Measurements from ENCODE around the gene CCDC196. TPM values are rescaled to one million over a fixed set of nuclear protein-coding genes. Genes with fewer than 3 reads are reported as not detected.

The CCDC196 gene
- total RNA-seq, 1 experiment from 2014 or later = not detected

GRCh38 chr14:66490143-66491111 lies 4.3 kb downstream of the CCDC196 start:
- Histone ChIP-seq H2BK5ac (ENCODE audit: insufficient read length, low read length) (no peak overlapping the region), H2BK120ac (ENCODE audit: low read depth, low read length, poor library complexity, severe bottlenecking) (no peak overlapping the region), H4K5ac (ENCODE audit: insufficient read length, low read depth, low read length) (no peak overlapping the region), H3K18ac (ENCODE audit: insufficient read length, low read depth, low read length) (no peak overlapping the region), H3K56ac (ENCODE audit: insufficient read length, low read depth, low read length) (no peak overlapping the region), H3K23ac (ENCODE audit: insufficient read length, low read depth, low read length) (no peak overlapping the region), H3K14ac (ENCODE audit: insufficient read depth, low read length) (no peak overlapping the region), H3K4me2 (ENCODE audit: insufficient read depth, insufficient read length, low read length) (no peak overlapping the region), H3K9me3 (ENCODE audit: control insufficient read depth, low read depth, low read length) (no peaks in the 10 kb centered on the region), H3K27me3 (ENCODE audit: insufficient read depth, low read length) (no peaks in the 10 kb centered on the region), H3K4me1 (ENCODE audit: insufficient read depth, low read length) (no peaks in the 10 kb centered on the region), H3K79me2 (ENCODE audit: insufficient read depth, low read length) (no peaks in the 10 kb centered on the region), H3K4ac (ENCODE audit: low read depth, low read length) (no peak overlapping the region), H3K27ac (ENCODE audit: insufficient read length, low read depth, low read length) (no peak overlapping the region), H3K79me1 (ENCODE audit: insufficient read depth, low read depth, low read length, poor library complexity, severe bottlenecking) (no peaks in the 10 kb centered on the region), H3T11ph (ENCODE audit: low read length) (no peak overlapping the region), H2BK12ac (ENCODE audit: insufficient read length, low read depth, low read length) (no peak overlapping the region), H2AFZ (ENCODE audit: low read length) (no peak overlapping the region), H2BK20ac (ENCODE audit: low read depth, low read length, poor library complexity, severe bottlenecking) (no peak overlapping the region), H4K91ac (ENCODE audit: insufficient read length, low read depth, low read length) (no peak overlapping the region), H3K9ac (ENCODE audit: extremely low read depth, insufficient read length, low read length) (no peak overlapping the region), H3K23me2 (ENCODE audit: insufficient read length, low read depth, low read length, poor library complexity, severe bottlenecking) (no peaks in the 10 kb centered on the region), H4K20me1 (ENCODE audit: control insufficient read depth, insufficient read depth, insufficient read length) (no peaks in the 10 kb centered on the region), H4K8ac (replicated peaks; ENCODE audit: insufficient read length, low read depth, low read length) (no peak overlapping the region), H2AK5ac (ENCODE audit: insufficient read length, low read length) (no peak overlapping the region), H2BK15ac (ENCODE audit: low read depth, low read length) (no peak overlapping the region)
- no peaks in the 10 kb centered on the region for H3K36me3 Mint-ChIP-seq (ENCODE audit: insufficient read depth in 1 of 3, low read depth in 3 of 3)
- no peak overlapping the region for H3K4me3 Mint-ChIP-seq
- no peaks in the 10 kb centered on the region; the same call in 1 of the 2 replicates for H3K27me3 Mint-ChIP-seq (ENCODE audit: low read depth)
- DNase-seq = no peak
- H3K4me1 Mint-ChIP-seq = 0 out of 4 replicates have a peak, but pooled peaks cover 0 to under 1% of the 10 kb centered on the region in 2 experiments
- H3K27ac Mint-ChIP-seq = no peak overlapping the region
- no CpG with 5 or more reads among the region's 3 CpGs for WGBS (ENCODE audit: extremely low coverage, insufficient read length, low lambda C conversion rate)
- no peak for TF ChIP-seq CTCF (conservative IDR thresholded peaks at IDR 0.05)
- no peaks in the 10 kb centered on the region for H3K9me3 Mint-ChIP-seq

Measured in H9 (cell line).